CD4-positive, alpha-beta T cell (primary cell): Measurements from ENCODE around the gene ACE. TPM values are rescaled to one million over a fixed set of nuclear protein-coding genes. Genes with fewer than 3 reads are reported as not detected.
A peak's percentile ranks its signal among the peaks of the same experiment; 100 is the strongest.

ENCODE experiments used
- ATAC-seq: fragments of 200-7000 bp; cut with Tn5 transposase; one replicate; pipeline ENCODE4 v1.10.0; 2022; ENCODE audit warnings: mild to moderate bottlenecking; ENCODE audit not compliant: poor library complexity
- CTCF ChIA-PET: fragments of 350-600 bp; sonication (Branson Sonifier 250); formaldehyde crosslinking; loops from one replicate; lab custom pipeline; 2021; ENCODE audit warnings: antibody characterized with exemption, inconsistent platforms; lab: Charles Lee
- POLR2A ChIA-PET: fragments of 350-600 bp; sonication (Branson Sonifier 250); formaldehyde crosslinking; loops from one replicate; lab custom pipeline; 2021; ENCODE audit warnings: antibody characterized with exemption, inconsistent platforms; lab: Charles Lee
- DNase-seq, 14 experiments: peaks; one replicate each; pipeline ENCODE4 v3.0.0-alpha.2; 2013 to 2020; ENCODE audit warnings: mixed read lengths in 2 of 14
- H3K27ac ChIP-seq, 2 donors: one replicate each; pipeline versions ENCODE4 v1.5.1 to v1.7.0; 2013; ENCODE audit warnings: low read length in 2 of 2, low read depth in 1 of 2, mild to moderate bottlenecking in 1 of 2
- H3K27me3 ChIP-seq, 2 experiments: 1 replicate in 1 of 2; 2 replicates in 1 of 2; pipeline versions ENCODE4 v1.6.1 to v1.7.0; 2013; ENCODE audit warnings: low read length in 2 of 2, control low read depth in 1 of 2, mild to moderate bottlenecking in 1 of 2, moderate library complexity in 1 of 2; ENCODE audit not compliant: insufficient read depth in 2 of 2, control insufficient read depth in 1 of 2
- H3K36me3 ChIP-seq: one replicate; pipeline ENCODE4 v1.6.1; 2013; ENCODE audit warnings: low read length, control low read depth; ENCODE audit not compliant: insufficient read depth
- H3K4me1 ChIP-seq: one replicate; pipeline ENCODE4 v1.6.1; 2013; ENCODE audit warnings: low read length, control low read depth; ENCODE audit not compliant: insufficient read depth
- H3K4me3 ChIP-seq: one replicate; pipeline ENCODE4 v1.5.1; 2013; ENCODE audit warnings: mild to moderate bottlenecking, low read length, moderate library complexity
- H3K9me3 ChIP-seq, 2 experiments: 1 replicate in 1 of 2; 2 replicates in 1 of 2; pipeline versions ENCODE4 v1.6.1 to v1.7.0; 2013; ENCODE audit warnings: low read length in 2 of 2, mild to moderate bottlenecking in 2 of 2, control low read depth in 1 of 2, moderate library complexity in 1 of 2; ENCODE audit not compliant: control insufficient read depth in 1 of 2, insufficient read depth in 1 of 2
- H3K27ac Mint-ChIP-seq: one replicate; pipeline ENCODE4 v1.8.0; 2020; ENCODE audit warnings: mixed read lengths
- H3K27me3 Mint-ChIP-seq: one replicate; pipeline ENCODE4 v1.8.0; 2021; ENCODE audit warnings: mixed read lengths
- H3K36me3 Mint-ChIP-seq: one replicate; pipeline ENCODE4 v1.8.0; 2021; ENCODE audit warnings: low read depth, mixed read lengths
- H3K4me1 Mint-ChIP-seq: one replicate; pipeline ENCODE4 v1.8.0; 2021; ENCODE audit warnings: low read depth, mixed read lengths
- H3K4me3 Mint-ChIP-seq: one replicate; pipeline ENCODE4 v1.8.0; 2020; ENCODE audit warnings: mild to moderate bottlenecking, mixed read lengths
- H3K9me3 Mint-ChIP-seq: one replicate; pipeline ENCODE4 v1.8.0; 2020; ENCODE audit warnings: mixed read lengths
- intact Hi-C, 2 experiments: fragments of 100-400 bp; cut with DNase I in 1 of 2; cut with micrococcal nuclease in 1 of 2; formaldehyde crosslinking; loops; one replicate each; pipeline versions ENCODE4 v1.15.1 to v1.9.0; 2023 to 2025; cut with DNase I, micrococcal nuclease
- total RNA-seq, 174 experiments: library from RNA in 2 of 174; stranded (reverse) in 2 of 174; gene quantifications; one replicate each; pipeline ENCODE4 v1.2.3 and lab custom pipeline; 2021 to 2026
- TF ChIP-seq, protein P1 (sequence below): fragments of 200-600 bp; IDR thresholded peaks from one replicate; pipeline ENCODE4 v1.8.0; 2022; ENCODE audit warnings: antibody characterized with exemption, mild to moderate bottlenecking

Gene ACE
- total RNA-seq, 2 experiments from 2014 or later, result 7.4 to 10.2 TPM

DNA sequence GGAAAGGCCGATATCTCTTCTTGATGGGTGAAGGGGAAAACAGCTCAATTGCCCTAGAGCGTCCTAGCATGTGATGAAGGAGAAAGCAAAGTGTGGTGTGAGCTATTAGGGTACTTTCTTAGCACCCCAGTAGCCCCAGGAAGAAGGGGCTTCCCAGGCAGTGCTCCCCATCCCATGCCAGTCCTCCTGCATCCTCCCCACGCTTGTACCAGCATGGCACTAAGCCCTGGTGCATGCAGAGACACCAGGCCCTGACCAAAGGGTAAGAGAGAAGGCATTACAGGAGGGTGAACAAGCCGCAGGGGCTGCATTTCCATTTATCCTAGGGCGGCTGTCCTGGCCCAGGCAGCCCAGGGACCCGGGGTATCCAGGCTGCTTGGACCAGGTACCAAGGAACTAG, 33.8 kb upstream of the ACE start:
- Histone ChIP-seq H3K36me3 (no peaks in the 10 kb centered on the region), H3K4me3 (no peak overlapping the region), H3K9me3 (peaks cover 0 to 3% of the 10 kb centered on the region in 2 experiments), H3K27me3 (no peaks in the 10 kb centered on the region), H3K27ac (no peak overlapping the region), H3K4me1 (peaks cover 70% of the 10 kb centered on the region)
- no peaks in the 10 kb centered on the region for H3K27me3 Mint-ChIP-seq
- H3K27ac Mint-ChIP-seq, result peak overlapping the region; percentile 38
- TF ChIP-seq, protein P1, sequence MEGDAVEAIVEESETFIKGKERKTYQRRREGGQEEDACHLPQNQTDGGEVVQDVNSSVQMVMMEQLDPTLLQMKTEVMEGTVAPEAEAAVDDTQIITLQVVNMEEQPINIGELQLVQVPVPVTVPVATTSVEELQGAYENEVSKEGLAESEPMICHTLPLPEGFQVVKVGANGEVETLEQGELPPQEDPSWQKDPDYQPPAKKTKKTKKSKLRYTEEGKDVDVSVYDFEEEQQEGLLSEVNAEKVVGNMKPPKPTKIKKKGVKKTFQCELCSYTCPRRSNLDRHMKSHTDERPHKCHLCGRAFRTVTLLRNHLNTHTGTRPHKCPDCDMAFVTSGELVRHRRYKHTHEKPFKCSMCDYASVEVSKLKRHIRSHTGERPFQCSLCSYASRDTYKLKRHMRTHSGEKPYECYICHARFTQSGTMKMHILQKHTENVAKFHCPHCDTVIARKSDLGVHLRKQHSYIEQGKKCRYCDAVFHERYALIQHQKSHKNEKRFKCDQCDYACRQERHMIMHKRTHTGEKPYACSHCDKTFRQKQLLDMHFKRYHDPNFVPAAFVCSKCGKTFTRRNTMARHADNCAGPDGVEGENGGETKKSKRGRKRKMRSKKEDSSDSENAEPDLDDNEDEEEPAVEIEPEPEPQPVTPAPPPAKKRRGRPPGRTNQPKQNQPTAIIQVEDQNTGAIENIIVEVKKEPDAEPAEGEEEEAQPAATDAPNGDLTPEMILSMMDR, result no peak
- ATAC-seq (no peak), DNase-seq (no peak)
- peaks cover 45% of the 10 kb centered on the region for H3K4me1 Mint-ChIP-seq
- no peak overlapping the region for H3K4me3 Mint-ChIP-seq
- ChIA-PET CTCF (interaction anchor here (5.5 kb wide), 1 partner anchor 17 kb away, joined by 23 read pairs; no protein-coding TSS in a partner anchor), POLR2A (interaction anchor here (0.8 to 1.5 kb wide), 3 partner anchors 12 to 254 kb away, joined by 3 to 6 read pairs (median 3); no protein-coding TSS in a partner anchor)
- intact Hi-C loops, result loop anchor here in 1 of 2 experiments (5.0 kb wide), 2 partner anchors 34 to 104 kb away; partner anchors contain the start of gene ACE
- no peaks in the 10 kb centered on the region for H3K9me3 Mint-ChIP-seq
- H3K36me3 Mint-ChIP-seq, result no peaks in the 10 kb centered on the region

- TF ChIP-seq, protein P1, result no peak
- no peak overlapping the region for H3K4me3 ChIP-seq
- CTCF ChIA-PET, result interaction anchor here (0.8 to 5.5 kb wide), 4 partner anchors 9 to 177 kb away, joined by 3 to 23 read pairs (median 7); partner anchors contain the start of gene MAP3K3
- intact Hi-C loops, result loop anchor here in 1 of 2 experiments (5.0 kb wide), 2 partner anchors 33 to 103 kb away; partner anchors contain the start of gene ACE
- no peak overlapping the region for H3K27ac ChIP-seq
- no peaks in the 10 kb centered on the region for H3K27me3 ChIP-seq
- Mint-ChIP-seq H3K27me3 (peaks cover 3% of the 10 kb centered on the region), H3K27ac (peak overlapping the region; percentile 85), H3K9me3 (no peaks in the 10 kb centered on the region), H3K36me3 (no peaks in the 10 kb centered on the region), H3K4me1 (peaks cover 49% of the 10 kb centered on the region), H3K4me3 (peak overlapping the region; percentile 90)
- DNase-seq (no peak), ATAC-seq (no peak)
- peaks cover 0 to 3% of the 10 kb centered on the region in 2 experiments for H3K9me3 ChIP-seq
- POLR2A ChIA-PET, result interaction anchor here (0.7 to 1.5 kb wide), 4 partner anchors 13 to 199 kb away, joined by 3 to 7 read pairs (median 4); no protein-coding TSS in a partner anchor
- no peaks in the 10 kb centered on the region for H3K36me3 ChIP-seq
- H3K4me1 ChIP-seq, result peaks cover 58% of the 10 kb centered on the region
Observed at GRCh38 chr17:63444457-63444856, 32.4 kb upstream of the ACE start.

- Mint-ChIP-seq H3K27ac (peak overlapping the region; percentile 85), H3K27me3 (peaks cover 6% of the 10 kb centered on the region), H3K36me3 (no peaks in the 10 kb centered on the region), H3K4me1 (peaks cover 45% of the 10 kb centered on the region), H3K4me3 (peak overlapping the region; percentile 90), H3K9me3 (no peaks in the 10 kb centered on the region)
- H3K4me3 ChIP-seq, result peak overlapping the region; percentile 66
- intact Hi-C loops, result no loop called here
- no peak for ATAC-seq
- H3K9me3 ChIP-seq, result peaks cover 0 to 3% of the 10 kb centered on the region in 2 experiments
- no peaks in the 10 kb centered on the region for H3K27me3 ChIP-seq
- DNase-seq, result no peak
- TF ChIP-seq, protein P1, result no peak
- H3K36me3 ChIP-seq, result no peaks in the 10 kb centered on the region
- ChIA-PET CTCF (interaction anchor here (0.8 to 5.5 kb wide), 5 partner anchors 9 to 177 kb away, joined by 3 to 23 read pairs (median 8); partner anchors contain the start of gene MAP3K3), POLR2A (interaction anchor here (0.7 to 2.9 kb wide), 5 partner anchors 10 to 198 kb away, joined by 3 to 15 read pairs (median 7); partner anchors contain the start of gene ACE)
- peaks cover 54% of the 10 kb centered on the region for H3K4me1 ChIP-seq
- H3K27ac ChIP-seq, result peak overlapping the region; percentile 19 to 85
Observed at GRCh38 chr17:63445065-63445464, 31.8 kb upstream of the ACE start.
